ENCODE results near the gene SAV1.

Gene SAV1

GRCh38 chr14:50649691-50650090 lies 18.4 kb downstream of the SAV1 start:
- H3K27me3 ChIP-seq (ENCODE audit: insufficient read depth, poor library complexity, severe bottlenecking), result no peaks in the 10 kb centered on the region
- no peak for DNase-seq (ENCODE audit: low read depth in 1 of 2, low spot score in 1 of 2)
- H3K4me3 ChIP-seq (replicated peaks; ENCODE audit: insufficient read depth, low read length), result no peak overlapping the region
- TF ChIP-seq GABPA (IDR thresholded peaks at IDR 0.05; ENCODE audit: low read depth), result no peak
- no peak for TF ChIP-seq REST (IDR thresholded peaks at IDR 0.05; ENCODE audit: insufficient replicate concordance, low read depth)
- no peak for TF ChIP-seq SPI1 (IDR thresholded peaks at IDR 0.05; ENCODE audit: borderline replicate concordance, low read depth)
- no peak for TF ChIP-seq POLR2AphosphoS5 (IDR thresholded peaks at IDR 0.05; ENCODE audit: low read depth)
- no peak for TF ChIP-seq CTCF (IDR thresholded peaks at IDR 0.05; ENCODE audit: insufficient read depth, low read length)
- H3K27ac ChIP-seq (replicated peaks), result no peak overlapping the region

GRCh38 chr14:50647753-50648152 lies 20.4 kb downstream of the SAV1 start:
- Histone ChIP-seq H3K27me3 (ENCODE audit: insufficient read depth, poor library complexity, severe bottlenecking) (no peaks in the 10 kb centered on the region), H3K27ac (replicated peaks) (no peak overlapping the region), H3K4me3 (replicated peaks; ENCODE audit: insufficient read depth, low read length) (no peak overlapping the region)
- no peak for DNase-seq (ENCODE audit: low read depth in 1 of 2, low spot score in 1 of 2)
- TF ChIP-seq GABPA (IDR thresholded peaks at IDR 0.05; ENCODE audit: low read depth) (no peak), CTCF (IDR thresholded peaks at IDR 0.05; ENCODE audit: insufficient read depth, low read length) (no peak), SPI1 (IDR thresholded peaks at IDR 0.05; ENCODE audit: borderline replicate concordance, low read depth) (no peak), REST (IDR thresholded peaks at IDR 0.05; ENCODE audit: insufficient replicate concordance, low read depth) (no peak), POLR2AphosphoS5 (IDR thresholded peaks at IDR 0.05; ENCODE audit: low read depth) (no peak)

GRCh38 chr14:50647282-50647681 lies 20.8 kb downstream of the SAV1 start:
- TF ChIP-seq REST (IDR thresholded peaks at IDR 0.05; ENCODE audit: insufficient replicate concordance, low read depth) (no peak), SPI1 (IDR thresholded peaks at IDR 0.05; ENCODE audit: borderline replicate concordance, low read depth) (no peak), POLR2AphosphoS5 (IDR thresholded peaks at IDR 0.05; ENCODE audit: low read depth) (no peak), GABPA (IDR thresholded peaks at IDR 0.05; ENCODE audit: low read depth) (no peak), CTCF (IDR thresholded peaks at IDR 0.05; ENCODE audit: insufficient read depth, low read length) (no peak)
- no peak for DNase-seq (ENCODE audit: low read depth in 1 of 2, low spot score in 1 of 2)
- H3K27ac ChIP-seq (replicated peaks), result no peak overlapping the region
- no peaks in the 10 kb centered on the region for H3K27me3 ChIP-seq (ENCODE audit: insufficient read depth, poor library complexity, severe bottlenecking)
- H3K4me3 ChIP-seq (replicated peaks; ENCODE audit: insufficient read depth, low read length), result no peak overlapping the region
